ENCODE data around the gene RNU2-1. TPM values are rescaled to one million over a fixed set of nuclear protein-coding genes. Genes with fewer than 3 reads are reported as not detected.

RNU2-1 gene
- total and polyA plus RNA-seq, 4 experiments from 2014 or later = 2,221 to 3,168 TPM; not detected in 2

GRCh38 chr17:43220511-43221125 is 13.2 kb downstream of the RNU2-1 start:
- peaks cover 0 to 19% (median 5%) of the 10 kb centered on the region in 4 donors for H3K4me1 Mint-ChIP-seq
- Histone ChIP-seq H3K36me3 (ENCODE audit: insufficient read depth, low read length) (peaks cover 4% of the 10 kb centered on the region), H3K27me3 (ENCODE audit: insufficient read depth, low read length) (no peaks in the 10 kb centered on the region), H3K27ac (ENCODE audit: low read depth, low read length) (no peak overlapping the region), H3K4me1 (ENCODE audit: insufficient read depth, low read length) (no peaks in the 10 kb centered on the region), H3K4me3 (ENCODE audit: low read length in 2 of 2) (no peak overlapping the region), H3K9me3 (ENCODE audit: control insufficient read depth in 1 of 2, low read length in 2 of 2) (no peaks in the 10 kb centered on the region)
- DNase-seq = no peak
- H3K9me3 Mint-ChIP-seq = no peaks in the 10 kb centered on the region
- peaks cover 15 to 20% of the 10 kb centered on the region in 2 donors for H3K36me3 Mint-ChIP-seq
- CTCF ChIA-PET (ENCODE audit: partially characterized antibody) = interaction anchor here (1.4 kb wide), 1 partner anchor 95 kb away, joined by 3 read pairs; no protein-coding TSS in a partner anchor
- no peak overlapping the region for H3K4me3 Mint-ChIP-seq
- H3K27me3 Mint-ChIP-seq = no peaks in the 10 kb centered on the region
- intact Hi-C loops (cut with micrococcal nuclease) = no loop called here
- POLR2A ChIA-PET (ENCODE audit: partially characterized antibody) = interaction anchor here (1.7 to 2.3 kb wide), 2 partner anchors 95 to 140 kb away, joined by 6 to 10 read pairs; no protein-coding TSS in a partner anchor
- peak overlapping the region in 1 of 7 donors; percentile 2 for H3K27ac Mint-ChIP-seq

- Mint-ChIP-seq H3K27me3 (no peaks in the 10 kb centered on the region), H3K9me3 (no peaks in the 10 kb centered on the region), H3K4me3 (peak overlapping the region in 1 of 8 donors; percentile 8), H3K27ac (no peak overlapping the region), H3K36me3 (peaks cover 15 to 25% of the 10 kb centered on the region in 2 donors), H3K4me1 (peaks cover 0 to 19% (median 5%) of the 10 kb centered on the region in 4 donors)
- H3K9me3 ChIP-seq (ENCODE audit: control insufficient read depth in 1 of 2, low read length in 2 of 2) = no peaks in the 10 kb centered on the region
- intact Hi-C loops (cut with micrococcal nuclease) = no loop called here
- ChIA-PET POLR2A (ENCODE audit: partially characterized antibody) (interaction anchor here (1.7 to 2.3 kb wide), 2 partner anchors 96 to 141 kb away, joined by 6 to 10 read pairs; no protein-coding TSS in a partner anchor), CTCF (ENCODE audit: partially characterized antibody) (interaction anchor here (0.7 to 1.4 kb wide), 4 partner anchors 14 to 222 kb away, joined by 3 to 4 read pairs (median 3); partner anchors contain the start of gene RPL27)
- peaks cover 4% of the 10 kb centered on the region for H3K36me3 ChIP-seq (ENCODE audit: insufficient read depth, low read length)
- H3K27ac ChIP-seq (ENCODE audit: low read depth, low read length) = no peak overlapping the region
- no peak overlapping the region for H3K4me3 ChIP-seq (ENCODE audit: low read length in 2 of 2)
- no peaks in the 10 kb centered on the region for H3K27me3 ChIP-seq (ENCODE audit: insufficient read depth, low read length)
- no peaks in the 10 kb centered on the region for H3K4me1 ChIP-seq (ENCODE audit: insufficient read depth, low read length)
- no peak for DNase-seq
Observed at GRCh38 chr17:43219746-43220380, 13.9 kb downstream of the RNU2-1 start.

- Mint-ChIP-seq H3K27ac (peak overlapping the region in 3 of 7 donors; percentile 5 to 53 (median 42)), H3K4me1 (peaks cover 0 to 19% (median 6%) of the 10 kb centered on the region in 4 donors), H3K27me3 (no peaks in the 10 kb centered on the region), H3K36me3 (peaks cover 10 to 24% of the 10 kb centered on the region in 2 donors), H3K4me3 (no peak overlapping the region), H3K9me3 (no peaks in the 10 kb centered on the region)
- intact Hi-C loops (cut with micrococcal nuclease) = no loop called here
- CTCF ChIA-PET (ENCODE audit: partially characterized antibody) = interaction anchor here (1.1 kb wide), 2 partner anchors 120 to 221 kb away, joined by 3 to 4 read pairs; partner anchors contain the start of gene RPL27
- Histone ChIP-seq H3K4me3 (ENCODE audit: low read length in 2 of 2) (no peak overlapping the region), H3K9me3 (ENCODE audit: control insufficient read depth in 1 of 2, low read length in 2 of 2) (no peaks in the 10 kb centered on the region), H3K27ac (ENCODE audit: low read depth, low read length) (no peak overlapping the region), H3K27me3 (ENCODE audit: insufficient read depth, low read length) (no peaks in the 10 kb centered on the region), H3K36me3 (ENCODE audit: insufficient read depth, low read length) (peaks cover 4% of the 10 kb centered on the region), H3K4me1 (ENCODE audit: insufficient read depth, low read length) (no peaks in the 10 kb centered on the region)
- DNase-seq = no peak
- POLR2A ChIA-PET (ENCODE audit: partially characterized antibody) = interaction anchor here (2.3 kb wide), 1 partner anchor 97 kb away, joined by 10 read pairs; no protein-coding TSS in a partner anchor
Observed at GRCh38 chr17:43219001-43219400, 14.8 kb downstream of the RNU2-1 start.

- no peaks in the 10 kb centered on the region for H3K9me3 Mint-ChIP-seq
- H3K36me3 Mint-ChIP-seq = peaks cover 7 to 26% of the 10 kb centered on the region in 2 donors
- peaks cover 4 to 28% (median 12%) of the 10 kb centered on the region in 4 donors for H3K4me1 Mint-ChIP-seq
- POLR2A ChIA-PET (ENCODE audit: partially characterized antibody) = interaction anchor here (0.6 to 2.2 kb wide), 4 partner anchors 46 to 151 kb away, joined by 3 to 13 read pairs (median 5); partner anchors contain the start of gene NBR1
- intact Hi-C loops (cut with micrococcal nuclease) = no loop called here
- no peak overlapping the region for H3K4me3 Mint-ChIP-seq
- CTCF ChIA-PET (ENCODE audit: partially characterized antibody) = interaction anchor here (1.2 kb wide), 1 partner anchor 116 kb away, joined by 4 read pairs; no protein-coding TSS in a partner anchor
- no peak overlapping the region for H3K27ac ChIP-seq (ENCODE audit: low read depth, low read length)
- H3K9me3 ChIP-seq (ENCODE audit: control insufficient read depth in 1 of 2, low read length in 2 of 2) = no peaks in the 10 kb centered on the region
- no peak for DNase-seq
- H3K4me3 ChIP-seq (ENCODE audit: low read length in 2 of 2) = no peak overlapping the region
- H3K27me3 Mint-ChIP-seq = no peaks in the 10 kb centered on the region
- H3K27me3 ChIP-seq (ENCODE audit: insufficient read depth, low read length) = no peaks in the 10 kb centered on the region
- H3K27ac Mint-ChIP-seq = peak overlapping the region in 4 of 7 donors; percentile 19 to 85 (median 77)
- peaks cover 4% of the 10 kb centered on the region for H3K36me3 ChIP-seq (ENCODE audit: insufficient read depth, low read length)
- H3K4me1 ChIP-seq (ENCODE audit: insufficient read depth, low read length) = peaks cover under 1% of the 10 kb centered on the region
Observed at GRCh38 chr17:43217614-43218087, 16.1 kb downstream of the RNU2-1 start.

- Mint-ChIP-seq H3K9me3 (no peaks in the 10 kb centered on the region), H3K4me3 (no peak overlapping the region), H3K27me3 (no peaks in the 10 kb centered on the region), H3K4me1 (peaks cover 10 to 35% (median 19%) of the 10 kb centered on the region in 4 donors), H3K36me3 (peaks cover 7 to 33% of the 10 kb centered on the region in 2 donors), H3K27ac (peak overlapping the region in 3 of 7 donors; percentile 51 to 70 (median 57))
- DNase-seq = no peak
- CTCF ChIA-PET (ENCODE audit: partially characterized antibody) = interaction anchor here (1.2 kb wide), 1 partner anchor 117 kb away, joined by 4 read pairs; no protein-coding TSS in a partner anchor
- intact Hi-C loops (cut with micrococcal nuclease) = no loop called here
- POLR2A ChIA-PET (ENCODE audit: partially characterized antibody) = interaction anchor here (0.6 to 2.2 kb wide), 4 partner anchors 46 to 151 kb away, joined by 3 to 13 read pairs (median 5); partner anchors contain the start of gene NBR1
- Histone ChIP-seq H3K27ac (ENCODE audit: low read depth, low read length) (no peak overlapping the region), H3K4me1 (ENCODE audit: insufficient read depth, low read length) (peaks cover 7% of the 10 kb centered on the region), H3K4me3 (ENCODE audit: low read length in 2 of 2) (no peak overlapping the region), H3K9me3 (ENCODE audit: control insufficient read depth in 1 of 2, low read length in 2 of 2) (no peaks in the 10 kb centered on the region), H3K36me3 (ENCODE audit: insufficient read depth, low read length) (peaks cover 4% of the 10 kb centered on the region), H3K27me3 (ENCODE audit: insufficient read depth, low read length) (no peaks in the 10 kb centered on the region)
Observed at GRCh38 chr17:43216762-43217613, 16.8 kb downstream of the RNU2-1 start.

- H3K27me3 Mint-ChIP-seq = no peaks in the 10 kb centered on the region
- POLR2A ChIA-PET (ENCODE audit: partially characterized antibody) = interaction anchor here (1.0 to 2.2 kb wide), 3 partner anchors 99 to 172 kb away, joined by 4 to 13 read pairs (median 4); no protein-coding TSS in a partner anchor
- H3K4me3 ChIP-seq (ENCODE audit: low read length in 2 of 2) = no peak overlapping the region
- CTCF ChIA-PET (ENCODE audit: partially characterized antibody) = interaction anchor here (1.2 kb wide), 1 partner anchor 118 kb away, joined by 4 read pairs; no protein-coding TSS in a partner anchor
- peaks cover 7 to 38% of the 10 kb centered on the region in 2 donors for H3K36me3 Mint-ChIP-seq
- H3K27ac Mint-ChIP-seq = peak overlapping the region in 1 of 7 donors; percentile 62
- peaks cover 10 to 36% (median 22%) of the 10 kb centered on the region in 4 donors for H3K4me1 Mint-ChIP-seq
- H3K4me3 Mint-ChIP-seq = no peak overlapping the region
- no peak for DNase-seq
- H3K27me3 ChIP-seq (ENCODE audit: insufficient read depth, low read length) = no peaks in the 10 kb centered on the region
- intact Hi-C loops (cut with micrococcal nuclease) = no loop called here
- H3K36me3 ChIP-seq (ENCODE audit: insufficient read depth, low read length) = peaks cover 4% of the 10 kb centered on the region
- peaks cover 8% of the 10 kb centered on the region for H3K4me1 ChIP-seq (ENCODE audit: insufficient read depth, low read length)
- no peak overlapping the region for H3K27ac ChIP-seq (ENCODE audit: low read depth, low read length)
- no peaks in the 10 kb centered on the region for H3K9me3 ChIP-seq (ENCODE audit: control insufficient read depth in 1 of 2, low read length in 2 of 2)
- H3K9me3 Mint-ChIP-seq = no peaks in the 10 kb centered on the region
Observed at GRCh38 chr17:43216369-43216761, 17.4 kb downstream of the RNU2-1 start.
